Measurements from ENCODE around the gene RAB5B.

RAB5B gene

GRCh38 chr12:56038022-56038655 is 64.3 kb downstream of the RAB5B start:
- H3K4me3 ChIP-seq (ENCODE audit: insufficient read depth, low read length, poor library complexity, severe bottlenecking): no peak overlapping the region
- no peak overlapping the region for H2AFZ ChIP-seq (ENCODE audit: low read depth, low read length, severe bottlenecking)
- H3K9me3 ChIP-seq (ENCODE audit: insufficient read depth, low read length): no peaks in the 10 kb centered on the region
- H3K79me2 ChIP-seq (ENCODE audit: insufficient read depth, low read length): peaks cover 13% of the 10 kb centered on the region
- TF ChIP-seq, protein P1, sequence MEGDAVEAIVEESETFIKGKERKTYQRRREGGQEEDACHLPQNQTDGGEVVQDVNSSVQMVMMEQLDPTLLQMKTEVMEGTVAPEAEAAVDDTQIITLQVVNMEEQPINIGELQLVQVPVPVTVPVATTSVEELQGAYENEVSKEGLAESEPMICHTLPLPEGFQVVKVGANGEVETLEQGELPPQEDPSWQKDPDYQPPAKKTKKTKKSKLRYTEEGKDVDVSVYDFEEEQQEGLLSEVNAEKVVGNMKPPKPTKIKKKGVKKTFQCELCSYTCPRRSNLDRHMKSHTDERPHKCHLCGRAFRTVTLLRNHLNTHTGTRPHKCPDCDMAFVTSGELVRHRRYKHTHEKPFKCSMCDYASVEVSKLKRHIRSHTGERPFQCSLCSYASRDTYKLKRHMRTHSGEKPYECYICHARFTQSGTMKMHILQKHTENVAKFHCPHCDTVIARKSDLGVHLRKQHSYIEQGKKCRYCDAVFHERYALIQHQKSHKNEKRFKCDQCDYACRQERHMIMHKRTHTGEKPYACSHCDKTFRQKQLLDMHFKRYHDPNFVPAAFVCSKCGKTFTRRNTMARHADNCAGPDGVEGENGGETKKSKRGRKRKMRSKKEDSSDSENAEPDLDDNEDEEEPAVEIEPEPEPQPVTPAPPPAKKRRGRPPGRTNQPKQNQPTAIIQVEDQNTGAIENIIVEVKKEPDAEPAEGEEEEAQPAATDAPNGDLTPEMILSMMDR (IDR thresholded peaks at IDR 0.05; ENCODE audit: insufficient read depth, low read length, poor library complexity, severe bottlenecking): no peak
- no peak for TF ChIP-seq EZH2phosphoT487 (conservative IDR thresholded peaks at IDR 0.05; ENCODE audit: low read length)
- no peak overlapping the region for H3K27ac ChIP-seq (ENCODE audit: low read depth, low read length)
- H3K36me3 ChIP-seq (ENCODE audit: low read length): peaks cover 7% of the 10 kb centered on the region
- H3K9me2 ChIP-seq (replicated peaks; ENCODE audit: insufficient read depth, low read length): no peaks in the 10 kb centered on the region
- no peaks in the 10 kb centered on the region for H3K27me3 ChIP-seq (ENCODE audit: low read length)
- H3K9ac ChIP-seq (ENCODE audit: low read length): no peak overlapping the region
- 0 out of 2 replicates have a peak, but pooled peaks cover 6% of the 10 kb centered on the region for H4K20me1 ChIP-seq (ENCODE audit: low read depth, low read length)
- H3K4me2 ChIP-seq (ENCODE audit: low read depth, low read length, poor library complexity, severe bottlenecking): no peak overlapping the region
- peaks cover 6% of the 10 kb centered on the region for H3F3A ChIP-seq (ENCODE audit: insufficient read depth)

DNA sequence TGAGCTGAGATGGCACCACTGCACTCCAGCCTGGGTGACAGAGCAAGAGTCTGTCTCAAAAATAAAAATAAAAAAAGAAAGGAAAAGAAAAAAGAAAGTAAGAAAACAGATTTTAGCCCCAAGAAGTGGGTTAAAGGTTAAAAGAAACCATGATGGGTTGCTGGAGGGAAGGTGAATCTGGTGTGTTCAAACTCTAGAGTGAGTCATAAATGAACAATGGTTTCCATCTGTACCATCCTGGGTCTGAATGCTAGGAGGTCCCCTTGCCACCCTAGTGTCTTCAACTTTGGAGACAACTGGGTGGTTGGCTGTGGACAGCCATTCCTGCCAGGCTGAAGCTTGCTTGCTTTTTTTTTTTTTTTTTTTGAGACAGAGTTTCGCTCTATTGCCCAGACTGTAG is 66.3 kb downstream of the RAB5B start:
- H3F3A ChIP-seq (ENCODE audit: insufficient read depth): peaks cover 23% of the 10 kb centered on the region
- no peak overlapping the region for H3K4me3 ChIP-seq (ENCODE audit: insufficient read depth, low read length, poor library complexity, severe bottlenecking)
- no peak overlapping the region for H3K9ac ChIP-seq (ENCODE audit: low read length)
- H3K36me3 ChIP-seq (ENCODE audit: low read length): peaks cover 15% of the 10 kb centered on the region
- H3K9me3 ChIP-seq (ENCODE audit: insufficient read depth, low read length): no peaks in the 10 kb centered on the region
- H3K79me2 ChIP-seq (ENCODE audit: insufficient read depth, low read length): peaks cover 21% of the 10 kb centered on the region
- H3K27me3 ChIP-seq (ENCODE audit: low read length): no peaks in the 10 kb centered on the region
- H4K20me1 ChIP-seq (ENCODE audit: low read depth, low read length): 0 out of 2 replicates have a peak, but pooled peaks cover 6% of the 10 kb centered on the region
- TF ChIP-seq EZH2phosphoT487 (conservative IDR thresholded peaks at IDR 0.05; ENCODE audit: low read length): no peak
- TF ChIP-seq, protein P1 (IDR thresholded peaks at IDR 0.05; ENCODE audit: insufficient read depth, low read length, poor library complexity, severe bottlenecking): no peak
- no peak overlapping the region for H3K27ac ChIP-seq (ENCODE audit: low read depth, low read length)
- no peak overlapping the region for H2AFZ ChIP-seq (ENCODE audit: low read depth, low read length, severe bottlenecking)
- no peak overlapping the region for H3K4me2 ChIP-seq (ENCODE audit: low read depth, low read length, poor library complexity, severe bottlenecking)
- H3K9me2 ChIP-seq (replicated peaks; ENCODE audit: insufficient read depth, low read length): no peaks in the 10 kb centered on the region

DNA sequence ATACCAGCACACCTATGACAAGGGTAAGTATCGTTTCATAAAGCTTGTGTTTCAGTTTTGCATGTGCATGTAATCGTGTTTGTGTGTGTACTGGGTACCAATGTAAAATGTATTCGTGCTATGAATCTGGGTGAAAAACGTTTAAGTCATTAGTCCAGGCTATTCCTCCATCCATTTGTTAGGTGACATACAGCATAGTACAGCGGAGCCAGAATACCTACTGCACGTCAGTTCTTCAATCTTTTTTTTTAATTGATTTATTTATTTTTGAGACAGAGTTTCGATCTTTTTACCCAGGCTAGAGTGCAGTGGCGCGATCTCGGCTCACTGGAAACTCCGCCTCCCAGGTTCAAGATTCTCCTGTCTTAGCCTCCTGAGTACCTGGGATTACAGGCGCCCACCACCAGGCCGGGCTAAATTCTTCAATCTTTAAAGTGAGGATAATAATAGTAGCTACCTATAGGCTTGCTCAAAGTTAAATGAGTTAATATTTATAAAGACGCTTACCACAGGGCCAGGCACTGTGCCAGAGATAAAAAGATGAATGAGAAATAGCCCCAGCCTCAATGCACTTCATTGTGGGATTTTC is 67.2 kb downstream of the RAB5B start:
- no peaks in the 10 kb centered on the region for H3K9me2 ChIP-seq (replicated peaks; ENCODE audit: insufficient read depth, low read length)
- no peak for TF ChIP-seq EZH2phosphoT487 (conservative IDR thresholded peaks at IDR 0.05; ENCODE audit: low read length)
- TF ChIP-seq, protein P1 (IDR thresholded peaks at IDR 0.05; ENCODE audit: insufficient read depth, low read length, poor library complexity, severe bottlenecking): no peak
- peak overlapping the region; percentile 94 for H3K4me2 ChIP-seq (ENCODE audit: low read depth, low read length, poor library complexity, severe bottlenecking)
- 0 out of 2 replicates have a peak, but pooled peaks cover 6% of the 10 kb centered on the region for H4K20me1 ChIP-seq (ENCODE audit: low read depth, low read length)
- H3K27me3 ChIP-seq (ENCODE audit: low read length): no peaks in the 10 kb centered on the region
- H3K9ac ChIP-seq (ENCODE audit: low read length): peak overlapping the region; percentile 80
- peak overlapping the region; percentile 66 for H3K27ac ChIP-seq (ENCODE audit: low read depth, low read length)
- H3K79me2 ChIP-seq (ENCODE audit: insufficient read depth, low read length): peaks cover 21% of the 10 kb centered on the region
- H2AFZ ChIP-seq (ENCODE audit: low read depth, low read length, severe bottlenecking): peak overlapping the region; percentile 97
- H3K4me3 ChIP-seq (ENCODE audit: insufficient read depth, low read length, poor library complexity, severe bottlenecking): peak overlapping the region; percentile 61
- H3K36me3 ChIP-seq (ENCODE audit: low read length): peaks cover 15% of the 10 kb centered on the region
- H3K9me3 ChIP-seq (ENCODE audit: insufficient read depth, low read length): no peaks in the 10 kb centered on the region
- peaks cover 31% of the 10 kb centered on the region for H3F3A ChIP-seq (ENCODE audit: insufficient read depth)
